ENCODE results near the gene CHFR. TPM values are rescaled to one million over a fixed set of nuclear protein-coding genes. Genes with fewer than 3 reads are reported as not detected.

The CHFR gene
- total and polyA plus RNA-seq, 2 of the 4 experiments (the other 2 are of a cell fraction), result 13.4 to 35.3 TPM

GRCh38 chr12:132918680-132919079 lies 31.3 kb upstream of the CHFR start:
- TF ChIP-seq CEBPB (IDR thresholded peaks at IDR 0.05; ENCODE audit: low read depth, low read length) (no peak), MXI1 (IDR thresholded peaks at IDR 0.05; ENCODE audit: borderline replicate concordance, low read depth, low read length) (no peak), NFE2L2 (IDR thresholded peaks at IDR 0.05; ENCODE audit: low read depth, low read length) (no peak), CHD1 (IDR thresholded peaks at IDR 0.05; ENCODE audit: low read depth, low read length) (no peak), RCOR1 (IDR thresholded peaks at IDR 0.05; ENCODE audit: insufficient replicate concordance, low read length) (no peak), RFX5 (IDR thresholded peaks at IDR 0.05; ENCODE audit: low read depth, low read length) (no peak), FOS (IDR thresholded peaks at IDR 0.05; ENCODE audit: low read depth, low read length) (no peak), BHLHE40 (IDR thresholded peaks at IDR 0.05; ENCODE audit: low read depth, low read length) (no peak), ELK1 (IDR thresholded peaks at IDR 0.05; ENCODE audit: borderline replicate concordance, low read depth, low read length) (no peak), RAD21 (IDR thresholded peaks at IDR 0.05; ENCODE audit: low read length) (no peak), POLR2A (IDR thresholded peaks at IDR 0.05; ENCODE audit: low read depth, low read length) (no peak), MAFK (IDR thresholded peaks at IDR 0.05; ENCODE audit: low read depth, low read length) (no peak), USF2 (IDR thresholded peaks at IDR 0.05; ENCODE audit: low read depth, low read length) (no peak), SMC3 (IDR thresholded peaks at IDR 0.05; ENCODE audit: low read depth, low read length) (no peak), CTCF (conservative IDR thresholded peaks at IDR 0.05; ENCODE audit: low read depth, low read length) (no peak), MAZ (IDR thresholded peaks at IDR 0.05; ENCODE audit: borderline replicate concordance, low read depth, low read length) (no peak)
- Histone ChIP-seq H2AK9ac (replicated peaks; ENCODE audit: low read depth, low read length, poor library complexity) (no peak overlapping the region), H4K20me1 (ENCODE audit: insufficient read depth, low read length) (no peaks in the 10 kb centered on the region), H3K23ac (ENCODE audit: low read depth, low read length) (no peak overlapping the region), H2BK5ac (ENCODE audit: low read depth, low read length, poor library complexity, severe bottlenecking) (no peak overlapping the region), H2BK20ac (ENCODE audit: low read depth, low read length) (no peak overlapping the region), H3K4me2 (ENCODE audit: low read depth, low read length) (no peak overlapping the region), H2BK15ac (ENCODE audit: low read depth, low read length) (no peak overlapping the region), H3K27me3 (ENCODE audit: control insufficient read depth, insufficient read depth, low read length) (no peaks in the 10 kb centered on the region), H3K4me1 (ENCODE audit: control insufficient read depth, insufficient read depth, low read length) (no peaks in the 10 kb centered on the region), H4K8ac (ENCODE audit: low read depth in 2 of 2, low read length in 2 of 2) (no peak overlapping the region), H2BK120ac (ENCODE audit: low read depth, low read length) (no peak overlapping the region), H3K9ac (ENCODE audit: low read depth, low read length) (no peak overlapping the region), H2AFZ (replicated peaks; ENCODE audit: low read length, poor library complexity) (no peak overlapping the region), H3K4ac (ENCODE audit: low read depth, low read length) (no peak overlapping the region), H3K27ac (ENCODE audit: insufficient read depth, low read length) (no peak overlapping the region), H3K9me1 (ENCODE audit: insufficient read depth, low read length) (no peaks in the 10 kb centered on the region), H3K79me1 (ENCODE audit: low read depth in 1 of 2, low read length in 2 of 2) (no peaks in the 10 kb centered on the region), H3K9me3 (ENCODE audit: control insufficient read depth, insufficient read depth, low read length) (peaks cover 71% of the 10 kb centered on the region), H3K18ac (ENCODE audit: low read depth, low read length) (no peak overlapping the region), H3K4me3 (ENCODE audit: insufficient read depth, low read depth, low read length) (no peak overlapping the region), H2AK5ac (ENCODE audit: low read depth, low read length) (no peak overlapping the region), H3K56ac (ENCODE audit: extremely low read depth, insufficient read depth, low read length) (no peak overlapping the region), H3K14ac (replicated peaks; ENCODE audit: low read depth, low read length) (no peak overlapping the region), H4K91ac (ENCODE audit: insufficient read depth, low read depth, low read length) (no peak overlapping the region), H3K36me3 (ENCODE audit: control insufficient read depth, insufficient read depth, low read length) (0 out of 2 replicates have a peak, but pooled peaks cover 1% of the 10 kb centered on the region), H4K5ac (ENCODE audit: low read depth, low read length) (no peak overlapping the region)
- no CpG with 5 or more reads among the region's 6 CpGs for WGBS, 2 experiments (ENCODE audit: extremely low coverage in 2 of 2, insufficient read length in 1 of 2)
- no TSS peak for BruUV-seq (replicated peaks)
- DNase-seq (no peak), ATAC-seq (ENCODE audit: low read depth) (no peak)
- POLR2A ChIA-PET (ENCODE audit: unreplicated experiment), result no interaction called here
- intact Hi-C loops (cut with micrococcal nuclease) (no loop called here), dilution Hi-C loops (cut with HindIII; ENCODE audit: low sequenced_read_pairs, unreplicated experiment) (no loop called here), in situ Hi-C loops (cut with MboI; ENCODE audit: low sequenced_read_pairs) (no loop called here)
- CTCF ChIA-PET, result interaction anchor here (0.6 kb wide), 1 partner anchor 19 kb away, joined by 4 read pairs; no protein-coding TSS in a partner anchor
